Measurements from ENCODE around the gene G3BP1.
"Not testable (repeated sequence)": the region's sequence is repeated elsewhere in the genome, so short reads cannot be mapped to it uniquely, and the experiment has no call there.

G3BP1 gene

GRCh38 chr5:151771259-151772028 is at the start of gene G3BP1:
Gene G3BP1 (plus strand): TSS chr5:151771954. CDS start chr5:151786621, 14,667 bp downstream.
- DNase-seq (ENCODE audit: low read depth in 2 of 2) = peak; percentile 93 to 96

GRCh38 chr5:151722546-151722945 is 49.2 kb upstream of the G3BP1 start:
- DNase-seq (ENCODE audit: low read depth in 2 of 2) = no peak

DNA sequence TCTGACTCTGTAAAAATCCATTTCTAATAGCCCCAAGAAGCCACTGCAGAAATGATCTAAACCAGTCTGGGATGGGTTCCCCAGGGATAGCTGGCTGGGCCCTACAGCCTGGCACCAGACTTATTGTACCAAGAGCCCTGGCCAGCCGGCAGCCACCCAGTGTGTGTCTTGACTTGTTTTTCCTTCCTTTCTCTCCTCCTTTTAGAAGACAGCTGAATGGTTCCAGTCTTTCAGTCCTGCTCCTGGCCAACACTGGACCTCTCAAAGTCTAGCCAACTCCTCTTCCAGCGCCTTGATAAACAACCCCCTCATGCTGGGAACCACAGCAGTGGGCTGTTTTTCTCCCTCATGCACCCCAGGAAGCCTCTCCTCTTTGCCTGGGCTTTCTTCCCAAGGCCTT is 47.4 kb upstream of the G3BP1 start:
- no peak for DNase-seq (ENCODE audit: low read depth in 2 of 2)

- DNase-seq (ENCODE audit: low read depth in 2 of 2) = not testable (repeated sequence)
These were observed 42.2 kb upstream of the G3BP1 start for GRCh38 chr5:151729597-151729996.

DNA sequence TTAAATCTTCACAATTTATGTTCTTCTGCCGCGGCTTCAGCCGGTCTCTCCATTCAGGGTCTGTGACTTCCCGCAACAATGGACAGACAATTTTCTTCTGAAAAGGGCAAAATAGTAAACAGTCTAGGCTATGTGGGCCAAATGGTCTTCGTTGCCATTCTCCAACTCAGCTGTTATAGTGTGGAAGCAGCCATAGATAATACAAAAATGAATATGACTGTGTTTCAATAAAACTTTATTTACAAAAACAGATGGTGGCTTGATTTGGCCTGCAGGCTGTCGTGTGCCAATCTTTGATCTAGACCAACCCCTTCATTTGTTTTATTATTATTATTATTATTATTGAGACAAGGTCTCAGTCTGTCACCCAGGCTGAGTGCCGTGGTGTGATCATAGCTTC is 41.4 kb upstream of the G3BP1 start:
- DNase-seq (ENCODE audit: low read depth in 2 of 2) = no peak

- no peak for DNase-seq (ENCODE audit: low read depth in 2 of 2)
These were observed 38.2 kb upstream of the G3BP1 start for GRCh38 chr5:151733358-151734063.

GRCh38 chr5:151734064-151734408 is 37.7 kb upstream of the G3BP1 start:
- DNase-seq (ENCODE audit: low read depth in 2 of 2) = no peak

- DNase-seq (ENCODE audit: low read depth in 2 of 2) = no peak
These were observed 36.1 kb upstream of the G3BP1 start for GRCh38 chr5:151735646-151736045.

GRCh38 chr5:151737431-151737830 is 34.3 kb upstream of the G3BP1 start:
- no peak for DNase-seq (ENCODE audit: low read depth in 2 of 2)

- DNase-seq (ENCODE audit: low read depth in 2 of 2) = no peak
These were observed 33.5 kb upstream of the G3BP1 start for GRCh38 chr5:151738125-151738848.

GRCh38 chr5:151739395-151739794 is 32.4 kb upstream of the G3BP1 start:
- no peak for DNase-seq (ENCODE audit: low read depth in 2 of 2)

DNA sequence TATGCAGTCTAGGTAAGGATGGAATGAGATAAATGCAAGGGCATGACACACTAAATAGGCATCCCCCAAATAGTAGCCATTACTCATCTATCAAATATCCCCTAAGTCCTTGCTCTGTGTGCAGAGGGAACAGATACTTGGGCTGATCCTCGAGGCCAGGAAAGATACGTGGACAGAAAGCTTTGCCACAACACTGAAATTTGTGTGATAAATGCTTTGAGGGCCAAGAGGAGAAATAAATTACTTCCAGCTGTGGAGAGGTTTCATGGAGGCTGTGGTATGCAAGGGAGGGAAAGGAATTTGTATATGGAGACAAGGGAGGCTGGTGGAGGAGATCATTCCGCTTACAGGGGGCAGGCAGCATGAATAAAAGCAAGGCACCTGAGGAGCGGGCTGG is 31.8 kb upstream of the G3BP1 start:
- DNase-seq (ENCODE audit: low read depth in 2 of 2) = no peak

- no peak for DNase-seq (ENCODE audit: low read depth in 2 of 2)
These were observed 31.3 kb upstream of the G3BP1 start for GRCh38 chr5:151740336-151740942.

DNA sequence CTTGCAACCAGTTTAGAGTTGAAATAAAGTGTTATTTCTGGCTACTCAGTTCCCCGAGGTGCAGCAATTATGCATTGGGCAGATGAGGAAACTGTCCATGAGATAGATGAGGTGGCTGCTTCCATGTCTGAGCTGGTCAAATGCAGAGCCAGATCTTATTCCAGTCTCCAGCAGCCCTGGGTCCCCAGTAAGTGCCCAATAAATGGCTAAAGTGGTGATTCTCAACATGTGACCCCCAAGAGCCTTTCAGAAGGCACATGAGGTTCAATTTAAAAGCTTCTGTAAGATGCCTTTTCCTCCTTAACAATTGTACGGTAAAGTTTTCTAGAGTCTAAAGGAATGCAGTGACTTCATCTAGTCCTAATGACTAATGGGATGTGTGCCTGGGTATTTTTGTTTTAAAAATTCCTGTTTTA is 30.8 kb upstream of the G3BP1 start:
- DNase-seq (ENCODE audit: low read depth in 2 of 2) = no peak

GRCh38 chr5:151741678-151742423 is 29.9 kb upstream of the G3BP1 start:
- DNase-seq (ENCODE audit: low read depth in 2 of 2) = no peak

DNA sequence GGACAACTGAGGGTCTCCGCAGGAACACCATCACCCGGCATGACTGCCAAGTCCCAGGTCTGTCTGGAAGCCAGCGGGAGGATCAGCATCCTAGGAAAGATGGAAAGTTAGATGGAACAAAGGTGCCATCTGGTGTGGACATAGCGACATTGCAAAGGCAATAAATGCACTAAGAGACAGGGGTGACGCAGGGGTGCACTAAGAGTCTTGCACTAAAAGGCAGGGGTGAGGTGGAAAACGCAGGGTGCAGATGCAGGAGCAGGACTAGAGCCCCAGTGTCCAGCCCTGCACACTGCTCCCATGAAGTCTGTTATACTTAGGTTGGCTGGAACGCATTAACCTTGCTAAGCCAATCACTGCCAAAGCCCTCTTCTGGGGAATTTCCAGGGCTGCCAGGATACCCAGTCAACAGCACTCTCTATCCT is 28.9 kb upstream of the G3BP1 start:
- no peak for DNase-seq (ENCODE audit: low read depth in 2 of 2)

DNA sequence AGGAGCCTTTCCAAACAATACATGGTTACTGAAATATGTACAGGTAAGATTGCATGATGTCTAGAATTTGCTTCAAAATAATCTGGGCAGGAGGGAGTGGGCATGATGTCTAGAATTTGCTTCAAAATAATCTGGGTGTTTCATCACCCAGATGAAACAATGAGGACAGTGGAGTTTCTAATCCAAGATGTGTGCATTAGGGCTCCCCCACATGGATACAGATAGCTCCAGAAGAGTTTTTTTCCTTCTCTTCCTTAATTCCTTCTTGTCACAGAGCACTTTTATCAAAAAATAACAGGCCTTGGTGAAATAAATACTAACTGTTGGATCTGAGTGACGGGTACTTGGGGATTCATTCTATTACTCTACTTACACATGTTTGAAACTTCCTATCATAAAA is 28.2 kb upstream of the G3BP1 start:
- no peak for DNase-seq (ENCODE audit: low read depth in 2 of 2)

- DNase-seq (ENCODE audit: low read depth in 2 of 2) = no peak
These were observed 26.6 kb upstream of the G3BP1 start for GRCh38 chr5:151745071-151745705.

GRCh38 chr5:151750121-151750520 is 21.6 kb upstream of the G3BP1 start:
- DNase-seq (ENCODE audit: low read depth in 2 of 2) = no peak

- DNase-seq (ENCODE audit: low read depth in 2 of 2) = no peak
These were observed 20.7 kb upstream of the G3BP1 start for GRCh38 chr5:151751091-151751490.

DNA sequence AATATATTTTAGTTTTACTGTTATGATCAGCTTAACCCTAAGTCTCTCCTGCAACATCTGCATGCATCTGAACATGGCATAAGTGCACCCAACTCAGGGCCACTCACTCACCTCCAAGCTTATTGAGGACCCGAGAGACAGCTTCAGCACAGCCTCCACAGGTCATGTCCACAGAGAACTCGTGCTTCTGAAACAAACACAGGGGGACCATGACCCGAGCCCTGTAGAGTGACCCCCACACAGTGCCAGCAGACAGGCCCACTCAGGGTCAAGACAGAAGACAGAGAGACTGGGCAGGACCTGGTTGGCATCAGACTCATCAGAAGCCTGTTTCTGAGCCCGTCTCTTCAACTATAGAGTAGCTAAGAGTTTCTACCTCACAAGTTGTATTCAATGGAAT is 20.2 kb upstream of the G3BP1 start:
- no peak for DNase-seq (ENCODE audit: low read depth in 2 of 2)

All from stimulated activated CD4-positive, alpha-beta T cell treated with anti-CD3 and anti-CD28 coated beads, Interleukin-1b, Interleukin-23, amount 100 ng/mL, for 1 hour (primary cell).